HEK293 (cell line): ENCODE data around the gene ZNF397.
A peak's percentile ranks its signal among the peaks of the same experiment; 100 is the strongest.

Experiments
- ATF2 ChIP-seq: fragments of 450-650 bp; formaldehyde crosslinking; IDR thresholded peaks from 2 replicates; pipeline ENCODE4 v1.5.1; 2016; ENCODE audit warnings: missing biosample characterization, missing genetic modification characterization, low read depth
- BCL11A ChIP-seq: fragments of 450-650 bp; formaldehyde crosslinking; IDR thresholded peaks from 2 replicates; pipeline ENCODE4 v1.5.1; 2016; ENCODE audit warnings: low read depth, missing biosample characterization, missing genetic modification characterization
- BCL11B ChIP-seq: fragments of 450-650 bp; formaldehyde crosslinking; IDR thresholded peaks from 2 replicates; pipeline ENCODE4 v1.5.1; 2016; ENCODE audit warnings: low read depth, missing biosample characterization, missing genetic modification characterization
- ZBTB1 ChIP-seq: fragments of 450-650 bp; formaldehyde crosslinking; IDR thresholded peaks from 2 replicates; pipeline ENCODE4 v1.5.1; 2016; ENCODE audit warnings: missing biosample characterization, missing genetic modification characterization
- ZNF138 ChIP-seq: fragments of 450-650 bp; formaldehyde crosslinking; IDR thresholded peaks from 2 replicates; pipeline ENCODE4 v1.5.1; 2016; ENCODE audit warnings: missing biosample characterization, missing genetic modification characterization, borderline replicate concordance
- ZNF174 ChIP-seq: fragments of 450-650 bp; formaldehyde crosslinking; IDR thresholded peaks from 2 replicates; pipeline ENCODE4 v1.5.0; 2017; ENCODE audit warnings: missing biosample characterization, mild to moderate bottlenecking, missing genetic modification characterization
- ZNF280C ChIP-seq: fragments of 450-650 bp; formaldehyde crosslinking; IDR thresholded peaks from 2 replicates; pipeline ENCODE4 v1.5.1; 2016; ENCODE audit warnings: missing biosample characterization, missing genetic modification characterization
- ZNF292 ChIP-seq: fragments of 450-650 bp; formaldehyde crosslinking; IDR thresholded peaks from 2 replicates; pipeline ENCODE4 v1.5.1; 2016; ENCODE audit warnings: low read depth, missing biosample characterization, missing genetic modification characterization, borderline replicate concordance
- ZNF707 ChIP-seq: fragments of 450-650 bp; formaldehyde crosslinking; IDR thresholded peaks from 2 replicates; pipeline ENCODE4 v1.5.1; 2016; ENCODE audit warnings: missing biosample characterization, missing genetic modification characterization
- TF ChIP-seq, protein P1 (sequence below): fragments of 450-650 bp; formaldehyde crosslinking; IDR thresholded peaks from 2 replicates; pipeline ENCODE4 v1.5.1; 2016; ENCODE audit warnings: missing biosample characterization, missing genetic modification characterization
- TF ChIP-seq, protein P2 (sequence below): fragments of 450-650 bp; formaldehyde crosslinking; IDR thresholded peaks from 2 replicates; pipeline ENCODE4 v1.5.1; 2016; ENCODE audit warnings: missing biosample characterization, missing genetic modification characterization

- no peak for TF ChIP-seq ZNF280C (tag by site-specific recombination)
- TF ChIP-seq, protein P1, sequence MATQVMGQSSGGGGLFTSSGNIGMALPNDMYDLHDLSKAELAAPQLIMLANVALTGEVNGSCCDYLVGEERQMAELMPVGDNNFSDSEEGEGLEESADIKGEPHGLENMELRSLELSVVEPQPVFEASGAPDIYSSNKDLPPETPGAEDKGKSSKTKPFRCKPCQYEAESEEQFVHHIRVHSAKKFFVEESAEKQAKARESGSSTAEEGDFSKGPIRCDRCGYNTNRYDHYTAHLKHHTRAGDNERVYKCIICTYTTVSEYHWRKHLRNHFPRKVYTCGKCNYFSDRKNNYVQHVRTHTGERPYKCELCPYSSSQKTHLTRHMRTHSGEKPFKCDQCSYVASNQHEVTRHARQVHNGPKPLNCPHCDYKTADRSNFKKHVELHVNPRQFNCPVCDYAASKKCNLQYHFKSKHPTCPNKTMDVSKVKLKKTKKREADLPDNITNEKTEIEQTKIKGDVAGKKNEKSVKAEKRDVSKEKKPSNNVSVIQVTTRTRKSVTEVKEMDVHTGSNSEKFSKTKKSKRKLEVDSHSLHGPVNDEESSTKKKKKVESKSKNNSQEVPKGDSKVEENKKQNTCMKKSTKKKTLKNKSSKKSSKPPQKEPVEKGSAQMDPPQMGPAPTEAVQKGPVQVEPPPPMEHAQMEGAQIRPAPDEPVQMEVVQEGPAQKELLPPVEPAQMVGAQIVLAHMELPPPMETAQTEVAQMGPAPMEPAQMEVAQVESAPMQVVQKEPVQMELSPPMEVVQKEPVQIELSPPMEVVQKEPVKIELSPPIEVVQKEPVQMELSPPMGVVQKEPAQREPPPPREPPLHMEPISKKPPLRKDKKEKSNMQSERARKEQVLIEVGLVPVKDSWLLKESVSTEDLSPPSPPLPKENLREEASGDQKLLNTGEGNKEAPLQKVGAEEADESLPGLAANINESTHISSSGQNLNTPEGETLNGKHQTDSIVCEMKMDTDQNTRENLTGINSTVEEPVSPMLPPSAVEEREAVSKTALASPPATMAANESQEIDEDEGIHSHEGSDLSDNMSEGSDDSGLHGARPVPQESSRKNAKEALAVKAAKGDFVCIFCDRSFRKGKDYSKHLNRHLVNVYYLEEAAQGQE (tag by site-specific recombination) = no peak
- TF ChIP-seq ZBTB1 = no peak
- TF ChIP-seq, protein P2, sequence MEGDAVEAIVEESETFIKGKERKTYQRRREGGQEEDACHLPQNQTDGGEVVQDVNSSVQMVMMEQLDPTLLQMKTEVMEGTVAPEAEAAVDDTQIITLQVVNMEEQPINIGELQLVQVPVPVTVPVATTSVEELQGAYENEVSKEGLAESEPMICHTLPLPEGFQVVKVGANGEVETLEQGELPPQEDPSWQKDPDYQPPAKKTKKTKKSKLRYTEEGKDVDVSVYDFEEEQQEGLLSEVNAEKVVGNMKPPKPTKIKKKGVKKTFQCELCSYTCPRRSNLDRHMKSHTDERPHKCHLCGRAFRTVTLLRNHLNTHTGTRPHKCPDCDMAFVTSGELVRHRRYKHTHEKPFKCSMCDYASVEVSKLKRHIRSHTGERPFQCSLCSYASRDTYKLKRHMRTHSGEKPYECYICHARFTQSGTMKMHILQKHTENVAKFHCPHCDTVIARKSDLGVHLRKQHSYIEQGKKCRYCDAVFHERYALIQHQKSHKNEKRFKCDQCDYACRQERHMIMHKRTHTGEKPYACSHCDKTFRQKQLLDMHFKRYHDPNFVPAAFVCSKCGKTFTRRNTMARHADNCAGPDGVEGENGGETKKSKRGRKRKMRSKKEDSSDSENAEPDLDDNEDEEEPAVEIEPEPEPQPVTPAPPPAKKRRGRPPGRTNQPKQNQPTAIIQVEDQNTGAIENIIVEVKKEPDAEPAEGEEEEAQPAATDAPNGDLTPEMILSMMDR (tag by site-specific recombination) = no peak
- TF ChIP-seq BCL11A (tag by site-specific recombination) = no peak
- TF ChIP-seq ATF2 (tag by site-specific recombination) = peak; percentile 42; the same call in 1 of the 2 replicates
- no peak for TF ChIP-seq ZNF174 (tag by site-specific recombination)
- TF ChIP-seq ZNF292 = no peak
- TF ChIP-seq ZNF138 (tag by site-specific recombination) = no peak
- no peak for TF ChIP-seq BCL11B (tag by site-specific recombination)
- no peak for TF ChIP-seq ZNF707 (tag by site-specific recombination)
Observed at GRCh38 chr18:35236571-35237363, 4.1 kb upstream of the ZNF397 start.
